Stimulated activated CD4-positive, alpha-beta T cell treated with anti-CD3 and anti-CD28 coated beads, Interleukin-1b, Interleukin-23, amount 100 ng/mL, for 4 hours (primary cell): ENCODE measurements around the gene CD274.
"Not testable (repeated sequence)": the region's sequence is repeated elsewhere in the genome, so short reads cannot be mapped to it uniquely, and the experiment has no call there.

Source experiments
- DNase-seq, 2 donors: peaks; one replicate each; pipeline ENCODE4 v3.0.0-alpha.2; 2020; ENCODE audit warnings: low read depth in 2 of 2

The CD274 gene

DNA sequence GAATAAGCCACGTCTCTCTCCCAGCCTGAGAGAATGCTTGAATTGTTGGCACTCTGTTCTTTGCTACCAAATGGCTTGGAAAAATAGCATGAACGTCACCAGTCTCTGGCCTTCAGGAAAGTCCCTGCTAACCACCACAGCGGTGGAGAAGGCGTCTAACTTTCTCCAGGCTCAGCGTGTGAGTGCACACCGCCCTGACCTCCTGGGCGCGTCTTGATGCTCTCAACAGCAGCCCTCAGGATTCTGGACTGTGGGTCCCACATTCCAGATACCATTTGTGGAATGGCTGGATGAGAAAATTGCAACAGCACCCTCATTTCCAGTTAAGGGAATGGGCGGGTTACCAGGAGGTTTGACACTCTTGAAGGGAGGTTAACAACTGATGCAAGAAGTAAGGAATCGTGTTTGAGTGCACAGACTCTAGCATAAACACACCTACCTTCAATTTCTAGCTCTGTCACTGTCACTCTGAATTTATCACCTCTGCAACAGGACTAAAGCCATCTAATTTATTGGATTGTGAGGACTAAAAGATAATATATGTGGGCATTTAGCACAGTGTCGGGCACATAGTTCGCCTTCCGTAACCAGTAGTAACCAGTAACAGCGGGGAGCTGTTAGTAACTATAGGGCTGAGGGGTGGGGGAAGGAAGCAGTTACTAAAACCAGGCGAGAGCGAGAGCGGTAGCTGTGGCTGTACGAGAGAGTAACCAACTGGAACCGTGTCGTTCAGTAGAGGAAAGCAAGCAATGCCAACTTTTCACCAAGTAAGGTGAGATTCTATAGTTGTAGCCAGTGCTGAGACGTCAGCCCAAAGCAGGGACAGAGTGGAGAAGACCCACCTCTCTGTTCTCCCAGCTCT lies 11.8 kb upstream of the CD274 start:
- peak in 1 of 2 donors; percentile 34 for DNase-seq

DNA sequence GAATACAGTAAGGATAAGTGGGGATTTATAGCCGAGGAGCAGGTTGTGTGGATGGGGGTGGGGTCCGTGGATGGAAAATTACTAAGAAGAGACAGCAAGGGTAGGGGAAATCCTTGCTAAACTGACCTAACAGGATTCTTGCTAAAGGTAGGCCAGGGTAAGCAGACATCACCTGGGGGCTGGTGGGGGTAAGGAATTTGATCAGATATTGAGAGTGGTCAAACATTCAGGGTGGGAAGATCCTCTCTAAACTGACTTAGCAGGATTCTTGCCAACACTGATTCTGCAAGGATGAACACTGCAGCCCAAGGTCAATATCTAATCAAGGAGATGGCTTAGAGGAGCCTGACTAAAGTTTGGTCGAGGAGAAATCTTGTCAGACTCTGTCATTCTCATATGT lies 9.9 kb upstream of the CD274 start:
- DNase-seq: no peak

DNA sequence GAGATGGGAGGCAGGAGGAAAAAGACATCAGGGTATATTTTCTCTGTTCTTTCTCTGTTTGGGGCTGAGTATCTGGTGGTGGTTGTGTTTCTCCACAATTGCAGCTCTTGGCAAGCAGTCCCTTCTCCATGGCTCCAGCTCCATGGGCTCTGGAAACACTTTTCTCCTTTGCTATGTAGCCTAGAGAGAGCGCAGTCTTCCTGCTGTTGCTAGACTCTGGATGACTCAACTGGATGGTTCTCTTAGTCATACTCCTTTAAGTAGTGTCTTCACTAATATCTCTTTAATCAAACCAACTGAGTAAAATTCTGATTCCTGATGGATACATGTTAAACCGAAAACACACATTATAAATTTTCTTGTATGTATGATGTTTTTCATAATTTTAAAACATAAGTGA lies 9.3 kb upstream of the CD274 start:
- no peak for DNase-seq

DNA sequence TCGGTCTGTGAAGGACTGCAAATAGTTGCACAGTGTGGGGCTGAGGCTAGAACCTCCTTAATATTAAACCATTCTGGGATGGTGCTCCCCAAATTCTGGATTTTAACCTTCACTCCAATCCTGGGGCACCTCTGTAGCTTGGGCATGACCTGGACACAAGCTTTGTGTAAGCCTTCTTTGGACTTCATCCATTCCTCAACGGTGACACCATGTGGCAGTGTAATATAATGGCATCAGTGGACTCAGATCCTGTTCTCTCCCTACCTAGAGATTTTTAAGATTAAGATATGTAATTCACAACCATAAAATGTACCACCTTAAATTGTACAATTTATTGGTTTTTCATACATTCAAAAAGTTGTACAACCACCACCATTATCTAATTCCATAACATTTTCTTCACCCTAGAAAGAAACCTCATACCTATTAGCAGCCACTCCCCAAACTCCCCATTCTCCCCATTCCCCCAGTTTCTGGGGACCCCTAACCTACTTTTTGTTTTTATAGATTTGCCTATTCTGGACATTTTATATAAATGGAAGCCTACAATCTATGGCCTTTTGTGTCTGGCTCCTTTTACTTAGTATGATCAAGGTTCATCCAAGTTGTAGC lies 7.8 kb upstream of the CD274 start:
- DNase-seq: no peak

DNA sequence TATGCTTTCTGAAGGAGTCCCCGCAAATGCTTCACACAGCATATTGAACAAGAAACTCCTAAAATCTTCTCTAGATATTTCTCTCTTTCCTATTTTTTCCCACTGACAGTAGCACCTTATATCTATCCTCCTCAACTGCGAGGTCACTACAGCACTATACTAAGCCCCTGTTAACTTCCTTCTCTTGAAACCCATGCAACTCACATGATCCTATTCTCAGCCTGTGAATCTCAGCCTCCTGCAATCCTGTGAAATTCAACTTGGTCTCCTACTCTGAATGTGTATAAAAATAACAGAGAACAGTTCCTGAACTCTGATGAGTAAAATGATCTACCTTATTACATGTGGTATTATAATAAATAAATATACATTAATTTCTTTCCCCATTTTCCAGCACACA lies 6.5 kb upstream of the CD274 start:
- no peak for DNase-seq

DNA sequence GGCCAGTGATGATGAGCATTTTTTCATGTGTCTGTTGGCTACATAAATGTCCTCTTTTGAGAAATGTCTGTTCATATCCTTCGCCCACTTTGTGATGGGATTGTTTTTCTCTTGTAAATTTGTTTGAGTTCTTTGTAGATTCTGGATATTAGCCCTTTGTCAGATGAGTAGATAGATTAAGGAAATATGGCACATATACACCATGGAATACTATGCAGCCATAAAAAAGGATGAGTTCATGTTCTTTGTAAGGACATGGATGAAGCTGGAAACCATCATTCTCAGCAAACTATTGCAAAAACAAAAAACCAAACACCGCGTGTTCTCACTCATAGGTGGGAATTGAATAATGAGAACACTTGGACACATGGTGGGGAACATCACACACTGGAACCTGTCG lies 5.2 kb upstream of the CD274 start:
- DNase-seq: not testable (repeated sequence)

DNA sequence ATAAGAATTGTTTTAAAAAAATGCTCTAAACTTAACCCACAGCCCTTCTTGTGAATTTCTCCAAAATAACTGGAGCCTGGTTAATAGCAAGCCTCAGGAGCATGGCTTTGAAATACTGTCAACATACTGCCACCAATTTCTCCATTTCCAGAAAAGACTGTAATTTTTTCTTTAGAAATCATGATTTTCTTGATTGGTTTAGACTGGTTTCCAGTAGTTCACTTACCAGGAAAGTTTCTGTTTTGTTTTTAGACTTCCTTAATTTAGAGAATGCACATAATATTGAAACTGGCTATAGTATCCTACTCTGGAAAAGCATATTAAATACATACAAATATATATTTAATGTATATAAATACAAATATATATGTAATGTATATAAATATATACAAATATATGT lies 4.5 kb upstream of the CD274 start:
- no peak for DNase-seq

DNA sequence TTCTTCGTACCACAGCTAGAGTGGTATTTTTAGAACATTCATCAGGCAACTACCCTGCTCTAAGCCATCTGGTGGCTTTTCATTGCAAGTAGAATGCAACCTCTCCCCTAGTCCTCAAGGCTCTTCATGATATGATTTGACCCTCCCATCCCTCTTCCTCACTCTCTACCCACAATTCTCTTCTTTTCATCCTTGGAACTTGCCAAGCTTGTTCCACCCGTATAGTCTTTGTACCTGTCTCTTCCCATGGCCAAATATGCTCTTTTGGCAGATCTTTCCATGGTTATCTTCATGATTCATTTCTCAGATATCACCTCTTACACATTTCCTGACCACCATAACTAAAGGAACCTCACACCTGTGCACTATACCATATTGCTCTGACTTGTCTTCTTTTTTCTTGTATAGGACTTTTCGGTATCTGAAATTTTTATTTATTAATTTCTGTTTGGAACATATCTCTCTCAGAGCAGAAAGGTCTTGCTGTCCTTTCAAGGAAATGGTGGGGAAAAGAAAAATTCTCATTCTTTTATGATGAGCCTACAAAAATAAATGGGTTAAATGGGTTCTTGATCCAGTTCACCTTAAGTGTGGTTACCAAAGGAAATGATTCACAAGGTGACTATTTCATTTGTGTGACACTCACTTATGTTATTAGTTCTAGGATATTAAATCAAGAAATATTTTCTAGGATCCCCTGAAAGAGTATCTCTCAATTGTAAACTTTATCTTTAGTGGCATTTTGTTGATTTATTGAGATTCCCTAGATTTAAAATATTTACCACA lies 3.7 kb upstream of the CD274 start:
- DNase-seq: no peak

DNA sequence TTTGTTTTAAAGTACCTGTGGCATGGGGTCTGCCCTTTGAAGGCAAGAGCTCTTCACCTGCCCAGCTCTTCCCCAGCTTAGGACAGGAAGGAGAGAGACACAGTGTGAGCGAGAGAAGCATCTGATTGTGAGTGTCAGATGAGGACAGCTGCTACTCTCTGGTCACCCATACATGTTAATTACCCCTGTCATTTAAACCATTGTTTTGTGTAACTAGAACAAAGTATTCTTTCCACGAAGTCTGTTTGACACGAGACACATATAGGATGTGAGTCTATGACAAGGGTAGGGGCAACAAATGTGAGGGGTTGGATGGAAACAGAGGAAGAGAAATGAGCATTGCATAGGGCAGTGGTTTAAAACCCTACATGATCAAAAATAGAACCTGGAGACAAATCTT lies 3.0 kb upstream of the CD274 start:
- DNase-seq: no peak

DNA sequence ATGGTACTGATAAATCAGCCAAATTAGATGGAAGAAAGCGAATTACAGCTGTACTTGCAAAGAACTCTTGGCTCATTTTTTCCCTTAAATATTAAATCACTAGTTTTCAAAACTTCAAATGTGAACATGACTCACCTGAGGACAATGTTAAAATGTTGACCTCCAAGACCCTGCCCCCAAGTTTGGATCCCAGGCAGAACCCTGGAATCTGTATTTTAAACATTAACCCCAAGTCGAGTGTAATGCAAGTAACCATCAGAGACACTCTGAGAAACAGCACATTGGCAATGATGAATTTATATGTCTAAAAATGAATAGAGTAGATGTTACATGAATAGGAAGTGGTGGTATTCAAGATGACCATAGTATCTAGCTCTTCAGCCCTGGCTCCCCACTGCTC lies 2.3 kb upstream of the CD274 start:
- DNase-seq: no peak

DNA sequence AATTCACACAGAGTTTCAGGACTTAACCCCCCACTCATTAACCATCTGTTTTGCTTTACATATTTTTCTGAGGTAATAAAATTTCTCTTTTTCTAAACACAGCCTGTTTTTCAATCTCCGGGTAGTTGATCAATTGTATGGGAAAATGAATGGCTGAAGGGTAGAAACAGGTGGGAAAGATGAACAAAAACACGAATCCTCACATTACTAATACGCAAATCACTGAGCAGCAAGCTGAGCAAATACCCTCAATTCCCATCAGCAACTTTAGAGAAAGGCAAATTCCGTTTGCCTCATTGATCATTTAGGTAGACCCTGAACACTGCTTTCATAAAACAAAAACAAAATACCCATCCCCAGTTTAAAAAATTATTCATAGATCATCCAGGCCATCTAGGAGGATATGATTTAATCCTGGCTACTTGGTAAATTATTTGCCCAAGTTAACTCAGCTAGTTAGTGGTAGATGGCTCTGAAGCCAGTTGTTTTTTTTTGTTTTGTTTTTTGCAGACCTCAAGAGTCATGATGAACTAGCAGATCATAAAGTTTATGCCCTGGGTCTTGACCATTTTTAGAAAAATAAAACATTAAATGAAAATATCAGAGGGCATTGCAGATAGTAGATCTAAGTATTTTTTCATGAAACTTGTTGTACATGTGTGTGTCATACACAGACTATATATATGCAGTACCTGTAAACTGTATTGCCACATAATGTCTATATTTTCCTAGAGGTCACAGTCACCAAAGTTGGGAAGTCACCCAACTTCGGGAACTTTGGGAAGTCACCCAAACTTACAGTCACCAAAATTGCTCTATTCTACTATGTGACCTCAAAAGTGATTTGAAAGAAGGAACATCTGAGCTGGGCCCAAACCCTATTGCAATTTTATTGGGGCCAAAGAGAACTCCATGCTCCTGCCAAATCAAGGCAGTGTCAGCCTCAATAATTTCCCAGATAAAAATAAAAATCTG lies 1.6 kb upstream of the CD274 start:
- no peak for DNase-seq

DNA sequence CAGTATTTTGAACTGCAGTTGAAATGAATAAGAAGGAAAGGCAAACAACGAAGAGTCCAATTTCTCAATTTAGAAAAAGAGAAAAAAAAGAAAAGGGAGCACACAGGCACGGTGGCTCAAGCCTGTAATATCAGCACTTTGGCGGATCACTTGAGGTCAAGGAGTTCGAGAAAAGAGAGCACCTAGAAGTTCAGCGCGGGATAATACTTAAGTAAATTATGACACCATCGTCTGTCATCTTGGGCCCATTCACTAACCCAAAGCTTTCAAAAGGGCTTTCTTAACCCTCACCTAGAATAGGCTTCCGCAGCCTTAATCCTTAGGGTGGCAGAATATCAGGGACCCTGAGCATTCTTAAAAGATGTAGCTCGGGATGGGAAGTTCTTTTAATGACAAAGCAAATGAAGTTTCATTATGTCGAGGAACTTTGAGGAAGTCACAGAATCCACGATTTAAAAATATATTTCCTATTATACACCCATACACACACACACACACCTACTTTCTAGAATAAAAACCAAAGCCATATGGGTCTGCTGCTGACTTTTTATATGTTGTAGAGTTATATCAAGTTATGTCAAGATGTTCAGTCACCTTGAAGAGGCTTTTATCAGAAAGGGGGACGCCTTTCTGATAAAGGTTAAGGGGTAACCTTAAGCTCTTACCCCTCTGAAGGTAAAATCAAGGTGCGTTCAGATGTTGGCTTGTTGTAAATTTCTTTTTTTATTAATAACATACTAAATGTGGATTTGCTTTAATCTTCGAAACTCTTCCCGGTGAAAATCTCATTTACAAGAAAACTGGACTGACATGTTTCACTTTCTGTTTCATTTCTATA lies 602 bp upstream of the CD274 start:
- DNase-seq: no peak

DNA sequence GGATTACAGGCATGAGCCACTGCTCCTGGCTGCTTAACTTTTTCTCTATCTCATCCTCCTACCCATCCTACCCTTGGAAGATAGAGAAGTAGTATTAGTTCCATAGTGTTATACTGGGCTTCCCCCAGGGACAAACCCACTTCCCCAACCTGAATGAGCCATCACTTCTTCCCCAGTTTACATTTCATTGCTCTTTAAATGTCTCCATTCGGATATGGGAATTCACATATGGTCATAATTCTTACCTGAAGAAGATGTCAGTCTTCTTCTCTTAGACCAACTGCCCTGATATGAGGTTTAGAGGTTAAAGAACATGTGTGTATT lies 1.9 kb downstream of the CD274 start:
- DNase-seq: no peak

DNA sequence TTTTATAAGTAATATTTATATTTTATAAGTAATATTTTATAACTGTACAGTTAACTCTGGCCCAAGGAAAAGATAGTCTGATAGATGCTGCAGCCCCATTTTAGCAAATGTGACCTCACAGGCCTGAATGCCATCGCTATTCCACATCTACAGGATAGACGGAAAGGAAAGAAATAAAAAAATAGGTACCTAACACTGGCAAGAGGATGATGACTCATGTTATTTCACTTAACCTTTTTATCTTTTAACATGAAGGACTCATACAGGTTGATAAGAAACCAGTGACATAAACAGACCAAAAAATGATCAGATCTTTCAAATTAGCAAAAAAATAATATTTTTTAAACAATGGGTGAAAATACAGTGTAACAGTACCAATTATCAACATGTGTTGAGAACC lies 2.7 kb downstream of the CD274 start:
- no peak for DNase-seq

DNA sequence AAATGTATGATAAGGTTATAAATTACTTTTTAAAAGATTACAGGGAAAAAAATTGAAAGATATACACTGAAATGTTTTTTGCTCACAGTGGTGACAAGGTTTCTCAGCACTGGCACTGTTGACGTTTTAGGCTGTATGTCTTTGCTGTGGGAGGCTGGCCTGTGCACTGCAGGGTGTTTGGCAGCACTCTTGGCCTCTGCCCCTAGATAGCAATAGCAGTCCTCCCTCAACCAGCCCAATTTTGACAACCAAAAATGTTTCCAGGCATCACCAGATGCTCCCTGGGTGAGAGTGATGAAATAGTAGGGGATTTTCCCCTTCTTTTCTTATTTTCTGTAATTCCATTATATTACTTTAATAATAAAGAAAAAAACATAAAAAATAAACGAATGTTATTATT lies 3.3 kb downstream of the CD274 start:
- no peak for DNase-seq

DNA sequence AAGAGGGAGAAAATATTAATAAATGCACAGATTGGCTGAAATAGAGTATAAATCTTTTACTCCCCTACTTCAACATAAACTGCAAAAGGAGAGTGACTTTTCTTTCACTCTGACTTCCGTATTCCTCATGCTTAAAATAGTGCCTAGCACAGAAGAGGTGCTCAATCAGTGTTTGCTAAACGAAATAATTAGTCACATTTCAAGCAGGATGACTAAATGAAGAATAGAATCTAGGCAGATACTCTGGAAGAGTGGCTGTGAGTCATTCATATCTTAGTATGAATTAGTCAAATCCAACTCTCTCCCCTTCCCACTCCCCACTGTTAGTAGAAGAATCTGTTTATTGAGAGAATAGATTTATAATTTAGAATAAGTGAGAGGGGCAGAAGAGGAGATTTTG lies 4.8 kb downstream of the CD274 start:
- no peak for DNase-seq

DNA sequence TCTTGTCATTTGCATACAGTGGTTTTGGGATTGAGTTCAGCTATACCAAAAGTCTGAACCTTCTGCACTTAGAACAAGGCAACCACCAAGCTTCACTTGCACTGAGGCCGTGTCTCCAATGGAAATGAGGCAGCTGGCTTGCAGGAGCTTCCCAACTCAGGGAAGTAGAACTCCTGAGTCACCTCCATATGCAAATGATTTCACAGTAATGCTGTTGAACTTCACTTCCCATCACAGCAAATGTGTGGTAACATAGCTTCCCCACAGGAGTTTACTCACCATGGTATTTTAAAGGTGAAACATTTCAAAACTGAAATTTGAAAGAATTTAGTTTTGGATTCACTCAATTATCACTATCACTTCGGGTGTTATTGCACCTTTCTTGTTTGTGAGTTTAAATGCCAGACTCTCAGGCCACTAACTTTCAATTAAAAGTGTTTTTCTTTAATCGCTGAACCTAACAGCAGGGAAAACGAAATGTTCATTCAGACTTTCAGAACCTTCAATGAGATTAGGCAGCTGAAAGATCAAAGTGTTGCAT lies 9.0 kb downstream of the CD274 start:
- DNase-seq: no peak

DNA sequence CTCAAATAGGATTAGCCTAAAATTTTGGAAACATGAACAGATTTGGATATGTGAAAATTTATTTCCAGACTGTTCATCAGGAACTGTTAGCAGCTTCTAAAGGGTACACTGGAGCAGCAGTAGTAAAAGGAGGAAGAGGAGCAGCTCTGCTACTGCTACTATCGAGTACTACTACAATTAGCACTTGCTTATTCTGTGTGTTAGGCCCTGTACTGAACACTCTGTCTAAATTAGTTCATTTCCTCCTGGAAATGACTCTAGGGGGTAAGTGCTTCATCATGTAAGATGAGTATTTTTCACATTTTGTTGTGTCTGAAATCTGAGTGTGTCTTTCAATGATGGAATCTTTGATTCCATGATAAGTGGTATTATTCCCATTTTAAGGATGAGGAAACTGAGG lies 9.8 kb downstream of the CD274 start:
- no peak for DNase-seq

DNA sequence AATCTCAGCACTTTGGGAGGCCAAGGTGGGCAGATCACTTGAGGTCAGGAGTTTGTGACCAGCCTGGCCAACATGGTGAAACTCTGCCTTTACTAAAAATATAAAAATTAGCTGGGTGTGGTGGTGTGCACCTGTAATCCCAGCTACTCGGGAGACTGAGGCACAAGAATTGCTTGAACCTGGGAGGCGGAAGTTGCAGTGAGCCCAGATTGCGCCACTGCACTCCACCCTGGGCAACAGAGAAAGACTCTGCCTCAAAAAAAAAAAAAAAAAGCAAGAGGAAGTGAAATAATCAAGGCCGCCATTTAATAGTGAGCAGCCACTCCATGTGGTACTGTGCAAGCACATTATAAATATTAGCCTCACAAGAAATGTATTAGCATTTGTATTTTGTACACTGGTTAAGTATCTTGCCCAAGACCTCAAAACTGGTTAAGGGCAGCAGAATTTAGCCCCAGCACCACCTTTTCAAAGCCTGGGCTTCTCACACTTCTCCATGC lies 14.5 kb downstream of the CD274 start:
- DNase-seq: not testable (repeated sequence)

DNA sequence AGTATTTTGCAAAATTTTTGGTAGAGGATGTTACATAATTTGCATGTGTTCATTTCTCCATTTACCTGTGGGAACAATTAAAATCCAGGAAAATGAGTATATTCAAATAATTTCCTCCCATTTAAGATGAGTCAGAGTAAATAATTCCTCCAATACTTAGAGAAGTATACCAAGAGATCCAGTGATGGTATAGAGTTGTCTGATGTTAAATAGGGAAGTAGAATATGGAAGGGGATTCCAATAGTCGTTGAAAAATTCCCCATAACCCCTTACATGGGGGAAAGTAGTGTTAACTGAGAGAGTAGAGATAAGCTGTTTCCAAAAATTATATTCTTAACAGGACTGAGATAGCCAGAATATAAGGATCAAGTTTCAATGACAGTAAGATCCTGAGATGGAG lies 15.7 kb downstream of the CD274 start:
- no peak for DNase-seq
